GM12878 (cell line): ENCODE results near the gene CMTM4. TPM values are rescaled to one million over a fixed set of nuclear protein-coding genes. Genes with fewer than 3 reads are reported as not detected.

Experiments
- ATAC-seq: fragments of 200-7000 bp; cut with Tn5 transposase; 3 replicates; pipeline ENCODE4 v1.9.1; 2020; ENCODE audit warnings: mild to moderate bottlenecking, moderate library complexity
- BruUV-seq: library from RNA; stranded (reverse); fragments of 400-500 nt; replicated peaks from 2 replicates; lab custom pipeline; 2021; lab: Mats Ljungman, UMichigan
- CTCF ChIA-PET: fragments of 300-600 bp; sonication (Branson Sonifier 250); formaldehyde crosslinking; extraction: SDS; loops from one replicate; lab custom pipeline; 2021; ENCODE audit warnings: inconsistent platforms; lab: Yijun Ruan, JAX
- POLR2A ChIA-PET: fragments of 350-600 bp; formaldehyde crosslinking; extraction: SDS; loops from one replicate; lab custom pipeline; 2021; ENCODE audit warnings: inconsistent platforms; lab: Charles Lee
- RAD21 ChIA-PET: fragments of 300-600 bp; sonication (Branson Sonifier 250); formaldehyde crosslinking; loops from one replicate; lab custom pipeline; 2023; ENCODE audit warnings: antibody characterized with exemption; ENCODE audit not compliant: unreplicated experiment; lab: Charles Lee
- SMC1A ChIA-PET: fragments of 300-600 bp; sonication (Branson Sonifier 250); formaldehyde crosslinking; loops from one replicate; lab custom pipeline; 2023; ENCODE audit not compliant: unreplicated experiment, uncharacterized antibody; lab: Charles Lee
- DNase-seq: peaks from one replicate; pipeline ENCODE4 v3.0.0-alpha.2; 2011; ENCODE audit warnings: low read depth, low spot score
- FAIRE-seq: peaks from 3 replicates; lab custom pipeline; 2011; peaks lifted over from hg19 to GRCh38; lab: Jason Lieb, UNC
- H2AFZ ChIP-seq: 2 replicates; pipeline ENCODE4 v1.6.0; 2011; ENCODE audit warnings: low read depth, low read length, control low read depth; ENCODE audit not compliant: control insufficient read depth
- H3K27ac ChIP-seq: 2 replicates; pipeline ENCODE4 v1.5.1; 2011; ENCODE audit warnings: control low read depth; ENCODE audit not compliant: control insufficient read depth, insufficient read depth
- H3K27me3 ChIP-seq, 2 experiments: replicated peaks in 1 of 2; 2 replicates each; pipeline versions ENCODE4 v1.6.0 to v1.6.1; 2011; ENCODE audit warnings: low read length in 1 of 2; ENCODE audit not compliant: control insufficient read depth in 2 of 2, insufficient read depth in 2 of 2
- H3K36me3 ChIP-seq, 2 experiments: 2 replicates each; pipeline ENCODE4 v1.5.1; 2011; ENCODE audit warnings: low read length in 1 of 2; ENCODE audit not compliant: control insufficient read depth in 2 of 2, insufficient read depth in 2 of 2
- H3K4me1 ChIP-seq: 2 replicates; pipeline ENCODE4 v1.6.1; 2011; ENCODE audit warnings: mild to moderate bottlenecking, low read length, moderate library complexity, mixed read lengths; ENCODE audit not compliant: control insufficient read depth, insufficient read depth
- H3K4me2 ChIP-seq: 2 replicates; pipeline ENCODE4 v1.6.0; 2011; ENCODE audit warnings: control low read depth; ENCODE audit not compliant: control insufficient read depth, insufficient read depth
- H3K4me3 ChIP-seq: fragments of 200-600 bp; sonication (generic); 2 replicates; pipeline ENCODE4 v1.5.1; 2016
- H3K79me2 ChIP-seq: 2 replicates; pipeline ENCODE4 v1.6.0; 2011; ENCODE audit warnings: low read length; ENCODE audit not compliant: control insufficient read depth, insufficient read depth
- H3K9ac ChIP-seq: 2 replicates; pipeline ENCODE4 v1.8.0; 2011; ENCODE audit warnings: low read length, control low read depth, mixed read lengths; ENCODE audit not compliant: control insufficient read depth, insufficient read depth
- H3K9me3 ChIP-seq: replicated peaks from 3 replicates; pipeline ENCODE4 v1.5.1; 2011; ENCODE audit warnings: mild to moderate bottlenecking, low read length; ENCODE audit not compliant: control insufficient read depth, insufficient read depth
- H4K20me1 ChIP-seq: 2 replicates; pipeline ENCODE4 v1.6.0; 2011; ENCODE audit not compliant: control insufficient read depth, insufficient read depth
- BHLHE40 ChIP-seq, 2 experiments: fragments of 450-650 bp in 1 of 2; IDR thresholded peaks; 2 replicates each; pipeline ENCODE4 v1.6.1; 2011 to 2017; ENCODE audit warnings: low read depth in 2 of 2, borderline replicate concordance in 1 of 2, improper control_type of control experiment in 1 of 2, low read length in 1 of 2, mild to moderate bottlenecking in 1 of 2
- CHD1 ChIP-seq: IDR thresholded peaks from 2 replicates; pipeline ENCODE4 v1.6.1; 2012; ENCODE audit warnings: low read depth, low read length, improper control_type of control experiment
- CUX1 ChIP-seq: IDR thresholded peaks from 2 replicates; pipeline ENCODE4 v1.6.1; 2012; ENCODE audit warnings: improper control_type of control experiment, low read depth, low read length; ENCODE audit not compliant: insufficient replicate concordance
- IKZF1 ChIP-seq: fragments of 450-650 bp; conservative IDR thresholded peaks from 2 replicates; pipeline ENCODE4 v1.6.1; 2017; ENCODE audit warnings: antibody characterized with exemption, mild to moderate bottlenecking
- IRF5 ChIP-seq: fragments of 450-650 bp; IDR thresholded peaks from 2 replicates; pipeline ENCODE4 v1.6.1; 2017; ENCODE audit warnings: borderline replicate concordance
- NFXL1 ChIP-seq: fragments of 450-650 bp; IDR thresholded peaks from 2 replicates; pipeline ENCODE4 v1.6.1; 2017; ENCODE audit warnings: antibody characterized with exemption, mild to moderate bottlenecking, borderline replicate concordance
- PBX3 ChIP-seq: IDR thresholded peaks from 2 replicates; pipeline ENCODE4 v1.6.1; 2011; ENCODE audit warnings: mild to moderate bottlenecking, low read depth, low read length, moderate library complexity; ENCODE audit not compliant: insufficient replicate concordance
- PKNOX1 ChIP-seq: fragments of 450-650 bp; IDR thresholded peaks from 2 replicates; pipeline ENCODE4 v1.6.1; 2016; ENCODE audit warnings: mild to moderate bottlenecking
- POLR2AphosphoS2 ChIP-seq: IDR thresholded peaks from 2 replicates; pipeline ENCODE4 v1.6.1; 2011; ENCODE audit warnings: low read depth, mild to moderate bottlenecking, low read length, improper control_type of control experiment, moderate library complexity
- SMC3 ChIP-seq: IDR thresholded peaks from 2 replicates; pipeline ENCODE4 v1.6.1; 2011; ENCODE audit warnings: low read length, improper control_type of control experiment, borderline replicate concordance
- TCF7 ChIP-seq: IDR thresholded peaks from 2 replicates; pipeline ENCODE4 v1.6.1; 2014; ENCODE audit warnings: antibody characterized with exemption, borderline replicate concordance
- WGBS: methylation state at CpG from one replicate; pipeline ENCODE4 v1.1.6; 2016; ENCODE audit warnings: low lambda C conversion rate; ENCODE audit not compliant: insufficient replicate concordance, insufficient coverage; ENCODE audit errors: missing lambda C conversion rate; 5-methylcytosine and 5-hydroxymethylcytosine counted together
- in situ Hi-C: fragments of 300-500 bp; cut with MboI; formaldehyde crosslinking; loops from 9 replicates; pipeline ENCODE4 v1.14.3; 2018; ENCODE audit warnings: mixed read lengths
- intact Hi-C: fragments of 100-400 bp; cut with micrococcal nuclease; formaldehyde crosslinking; loops from one replicate; pipeline ENCODE4 v1.14.2; 2022; ENCODE audit not compliant: unreplicated experiment
- polyA plus RNA-seq, 11 experiments: library from polyadenylated mRNA; depleted of rRNA in 4 of 11; unstranded in 6 of 11; stranded (reverse) in 5 of 11; fragments of >200 nt; fragmentation: Nextera tagmentation in 4 of 11; fragmentation: Illumina TruSeq in 1 of 11; extraction: Ambion mirVana in 4 of 11; extraction: Trizol in 1 of 11; gene quantifications; 1 replicate in 1 of 11; 2 replicates in 10 of 11; pipeline versions ENCODE4 v1.2.1 to v1.2.3, GENCODE V29; 2011 to 2016; ENCODE audit warnings: inconsistent platforms in 2 of 11, missing spikeins in 2 of 11, low read depth in 1 of 11
- total RNA-seq, 4 experiments: library from RNA; depleted of rRNA in 3 of 4; stranded (reverse); fragments of >200 nt in 3 of 4; fragmentation: Illumina TruSeq in 1 of 4; extraction: Trizol in 1 of 4; gene quantifications; 2 replicates each; pipeline versions ENCODE4 v1.2.1 to v1.2.3, GENCODE V29; 2013 to 2021
- TF ChIP-seq, protein P1 (sequence below): IDR thresholded peaks from 2 replicates; pipeline ENCODE4 v1.6.1; 2012; ENCODE audit warnings: low read length, inconsistent platforms

The CMTM4 gene
- total and polyA plus RNA-seq, 10 of the 15 experiments (the other 5 are each of a cell fraction or from before 2014, with no cell fraction given): 0.02 to 0.43 (median 0.15) TPM; not detected in 2

DNA sequence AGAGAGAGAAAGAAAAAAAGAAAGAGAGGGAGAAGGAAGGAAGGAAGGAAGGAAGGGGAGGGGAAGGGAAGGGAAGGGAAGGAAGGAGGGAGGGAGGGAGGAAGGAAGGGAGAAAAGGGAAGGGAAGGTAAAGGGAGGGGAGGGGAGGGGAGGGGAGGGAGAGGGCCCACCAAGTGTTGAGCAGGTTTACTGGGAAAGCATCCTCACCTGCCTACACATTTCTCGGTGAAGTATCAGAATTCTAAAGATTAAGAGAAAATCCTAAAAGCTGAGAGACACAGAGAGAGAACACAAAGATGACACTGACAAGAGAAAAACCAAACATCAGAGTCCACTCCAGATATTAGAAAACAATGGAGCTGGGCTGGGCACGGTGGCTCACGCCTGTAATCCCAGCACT, 104.3 kb downstream of the CMTM4 start:
- in situ Hi-C loops: no loop called here
- SMC1A ChIA-PET: no interaction called here
- peaks cover 0 to 4% of the 10 kb centered on the region in 2 experiments; a peak in 1 of 4 replicates for H3K27me3 ChIP-seq
- FAIRE-seq (no peak), DNase-seq (no peak), ATAC-seq (no peak)
- H3K36me3 ChIP-seq: no peaks in the 10 kb centered on the region
- no peak overlapping the region for H3K4me2 ChIP-seq
- no peak overlapping the region for H3K4me3 ChIP-seq
- no peak overlapping the region for H3K9ac ChIP-seq
- no peaks in the 10 kb centered on the region; the same call in 2 of the 3 replicates for H3K9me3 ChIP-seq
- CTCF ChIA-PET: interaction anchor here (2.8 kb wide), 1 partner anchor 12 kb away, joined by 9 read pairs; no protein-coding TSS in a partner anchor
- H4K20me1 ChIP-seq: no peaks in the 10 kb centered on the region
- WGBS: 63% methylated on average over 3 of the region's 3 CpGs
- H2AFZ ChIP-seq: no peak overlapping the region
- no TSS peak for BruUV-seq
- peaks cover 8% of the 10 kb centered on the region for H3K4me1 ChIP-seq
- no peaks in the 10 kb centered on the region for H3K79me2 ChIP-seq
- H3K27ac ChIP-seq: no peak overlapping the region
- RAD21 ChIA-PET: no interaction called here
- POLR2A ChIA-PET: interaction anchor here (0.6 kb wide), 1 partner anchor 80 kb away, joined by 3 read pairs; no protein-coding TSS in a partner anchor
- intact Hi-C loops: no loop called here
- TF ChIP-seq POLR2AphosphoS2 (no peak), IKZF1 (no peak), PKNOX1 (no peak), PBX3 (no peak), CHD1 (no peak), BHLHE40 (IDR thresholded peaks at IDR 0.05; ENCODE audit: borderline replicate concordance in 1 of 2, low read depth in 2 of 2, low read length in 1 of 2) (no peak), SMC3 (no peak), CUX1 (no peak), IRF5 (no peak), TCF7 (no peak), NFXL1 (no peak)
- TF ChIP-seq, protein P1, sequence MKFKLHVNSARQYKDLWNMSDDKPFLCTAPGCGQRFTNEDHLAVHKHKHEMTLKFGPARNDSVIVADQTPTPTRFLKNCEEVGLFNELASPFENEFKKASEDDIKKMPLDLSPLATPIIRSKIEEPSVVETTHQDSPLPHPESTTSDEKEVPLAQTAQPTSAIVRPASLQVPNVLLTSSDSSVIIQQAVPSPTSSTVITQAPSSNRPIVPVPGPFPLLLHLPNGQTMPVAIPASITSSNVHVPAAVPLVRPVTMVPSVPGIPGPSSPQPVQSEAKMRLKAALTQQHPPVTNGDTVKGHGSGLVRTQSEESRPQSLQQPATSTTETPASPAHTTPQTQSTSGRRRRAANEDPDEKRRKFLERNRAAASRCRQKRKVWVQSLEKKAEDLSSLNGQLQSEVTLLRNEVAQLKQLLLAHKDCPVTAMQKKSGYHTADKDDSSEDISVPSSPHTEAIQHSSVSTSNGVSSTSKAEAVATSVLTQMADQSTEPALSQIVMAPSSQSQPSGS: no peak
